Adrenal gland (tissue), 12 donors: Measurements from ENCODE around the gene PCNT. TPM values are rescaled to one million over a fixed set of nuclear protein-coding genes. Genes with fewer than 3 reads are reported as not detected.

Experiments used
- DNase-seq, 7 donors: peaks; one replicate each; pipeline ENCODE4 v3.0.0-alpha.2; 2019 to 2020
- H3K27ac ChIP-seq, 5 donors: fragments of 200-600 bp; sonication (generic) in 4 of 5; 1 replicate in 3 of 5; 2 replicates in 2 of 5; pipeline versions ENCODE4 v1.5.1 to v1.8.0; 2016 to 2020; ENCODE audit warnings: mild to moderate bottlenecking in 1 of 5
- H3K27me3 ChIP-seq: fragments of 200-600 bp; 2 replicates; pipeline ENCODE4 v1.8.0; 2021
- H3K36me3 ChIP-seq, 2 donors: fragments of 200-600 bp; replicated peaks in 1 of 2; 1 replicate in 1 of 2; 2 replicates in 1 of 2; pipeline versions ENCODE4 v1.5.1 to v1.8.0; 2018 to 2022
- H3K4me1 ChIP-seq, 2 donors: fragments of 200-600 bp; replicated peaks in 1 of 2; 1 replicate in 1 of 2; 2 replicates in 1 of 2; pipeline versions ENCODE4 v1.5.1 to v1.8.0; 2018 to 2021
- H3K4me3 ChIP-seq, 4 donors: fragments of 200-600 bp; sonication (generic) in 3 of 4; one replicate each; pipeline ENCODE4 v1.5.1; 2016 to 2018
- H3K9me3 ChIP-seq, 3 donors: fragments of 200-600 bp; sonication (generic) in 1 of 3; replicated peaks in 1 of 3; 1 replicate in 2 of 3; 2 replicates in 1 of 3; pipeline versions ENCODE4 v1.5.1 to v1.8.0; 2016 to 2021
- POLR2A ChIP-seq, 2 donors: fragments of 450-650 bp; IDR thresholded peaks; one replicate each; pipeline ENCODE4 v1.6.1; 2017; ENCODE audit warnings: antibody characterized with exemption in 2 of 2, mild to moderate bottlenecking in 2 of 2, moderate library complexity in 1 of 2
- WGBS, 4 donors: extraction: QIAGEN DNeasy Blood & Tissue Kit in 2 of 4; methylation state at CpG; one replicate each; pipeline versions ENCODE4 v1.1.5 to v1.1.7; 2013 to 2017; 5-methylcytosine and 5-hydroxymethylcytosine counted together
- intact Hi-C, 2 donors: fragments of 100-400 bp; cut with DNase I; formaldehyde crosslinking; loops; one replicate each; pipeline versions ENCODE4 v1.14.1 to v1.15.0; 2022 to 2023
- polyA plus RNA-seq, 3 donors: library from polyadenylated mRNA; stranded (reverse); fragments of 200-250 nt in 2 of 3; fragments of 350-450 nt in 1 of 3; fragmentation: Illumina TruSeq in 1 of 3; extraction: RNeasy Lipid Tissue Mini Kit (QIAGEN cat#74804) in 1 of 3; gene quantifications; one replicate each; pipeline ENCODE4 v1.2.3, GENCODE V29; 2013 to 2014
- total RNA-seq, 9 donors: library from RNA; depleted of rRNA in 4 of 9; stranded (reverse); fragments of >200 nt in 4 of 9; fragments of 120-200 nt in 1 of 9; fragmentation: NEBNext Ultra II Directional in 1 of 9; extraction: Animal tissue kit (Norgen Biotek cat#: 25700) in 1 of 9; gene quantifications; one replicate each; pipeline versions ENCODE4 v1.1.0 to v1.2.4, GENCODE V29; 2013 to 2023
- TF ChIP-seq, protein P1 (sequence below), 6 experiments: fragments of 450-650 bp in 4 of 6; fragments of 200-600 bp in 2 of 6; sonication (generic) in 1 of 6; IDR thresholded peaks; 1 replicate in 5 of 6; 2 replicates in 1 of 6; pipeline versions ENCODE4 v1.5.1 to v1.8.0; 2016 to 2021; ENCODE audit warnings: antibody characterized with exemption in 6 of 6, mild to moderate bottlenecking in 2 of 6, moderate library complexity in 1 of 6
- donor health status: healthy with polysubstance abuse.
- donor health status: Bipolar disorder and iron deficiency.
- donor health status: DM: yes; HTN: yes; CAD: no.
- donor health status: DM: no; HTN: no; CAD: no.
- donor health status: DM: no; HTN: no; CAD: no.
- donor health status: DM: yes; HTN: yes; CAD: no.

Gene PCNT
- total and polyA plus RNA-seq, 12 donors = 14.0 to 46.6 (median 30.4) TPM

DNA sequence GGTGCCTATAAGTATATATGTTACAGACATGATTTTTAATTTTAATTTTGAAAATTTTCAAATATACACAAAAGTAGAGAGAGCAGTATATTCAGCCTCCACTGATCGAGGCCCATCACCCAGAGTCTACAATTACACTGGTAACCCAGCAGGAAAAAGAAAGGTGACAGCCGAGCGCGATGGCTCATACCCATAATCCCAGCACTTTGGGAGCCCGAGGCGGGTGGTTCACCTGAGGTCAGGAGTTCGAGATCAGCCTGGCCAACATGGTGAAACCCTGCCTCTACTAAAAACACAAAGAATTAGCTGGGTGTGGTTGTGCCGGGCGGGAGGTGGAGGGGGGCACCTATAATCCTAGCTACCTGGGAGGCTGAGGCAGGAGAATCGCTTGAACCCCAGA is 36.4 kb upstream of the PCNT start:
- Histone ChIP-seq H3K27me3 (no peaks in the 10 kb centered on the region), H3K9me3 (no peaks in the 10 kb centered on the region), H3K4me3 (no peak overlapping the region), H3K36me3 (peaks cover 0 to 23% of the 10 kb centered on the region in 2 donors), H3K27ac (no peak overlapping the region), H3K4me1 (peaks cover 16 to 37% of the 10 kb centered on the region in 2 donors)
- 86 to 90% (median 89%) methylated on average over 8 to 10 of the region's 10 CpGs for WGBS, 4 donors
- TF ChIP-seq, protein P1, sequence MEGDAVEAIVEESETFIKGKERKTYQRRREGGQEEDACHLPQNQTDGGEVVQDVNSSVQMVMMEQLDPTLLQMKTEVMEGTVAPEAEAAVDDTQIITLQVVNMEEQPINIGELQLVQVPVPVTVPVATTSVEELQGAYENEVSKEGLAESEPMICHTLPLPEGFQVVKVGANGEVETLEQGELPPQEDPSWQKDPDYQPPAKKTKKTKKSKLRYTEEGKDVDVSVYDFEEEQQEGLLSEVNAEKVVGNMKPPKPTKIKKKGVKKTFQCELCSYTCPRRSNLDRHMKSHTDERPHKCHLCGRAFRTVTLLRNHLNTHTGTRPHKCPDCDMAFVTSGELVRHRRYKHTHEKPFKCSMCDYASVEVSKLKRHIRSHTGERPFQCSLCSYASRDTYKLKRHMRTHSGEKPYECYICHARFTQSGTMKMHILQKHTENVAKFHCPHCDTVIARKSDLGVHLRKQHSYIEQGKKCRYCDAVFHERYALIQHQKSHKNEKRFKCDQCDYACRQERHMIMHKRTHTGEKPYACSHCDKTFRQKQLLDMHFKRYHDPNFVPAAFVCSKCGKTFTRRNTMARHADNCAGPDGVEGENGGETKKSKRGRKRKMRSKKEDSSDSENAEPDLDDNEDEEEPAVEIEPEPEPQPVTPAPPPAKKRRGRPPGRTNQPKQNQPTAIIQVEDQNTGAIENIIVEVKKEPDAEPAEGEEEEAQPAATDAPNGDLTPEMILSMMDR (IDR thresholded peaks at IDR 0.05) = no peak
- intact Hi-C loops = no loop called here
- no peak for DNase-seq

DNA sequence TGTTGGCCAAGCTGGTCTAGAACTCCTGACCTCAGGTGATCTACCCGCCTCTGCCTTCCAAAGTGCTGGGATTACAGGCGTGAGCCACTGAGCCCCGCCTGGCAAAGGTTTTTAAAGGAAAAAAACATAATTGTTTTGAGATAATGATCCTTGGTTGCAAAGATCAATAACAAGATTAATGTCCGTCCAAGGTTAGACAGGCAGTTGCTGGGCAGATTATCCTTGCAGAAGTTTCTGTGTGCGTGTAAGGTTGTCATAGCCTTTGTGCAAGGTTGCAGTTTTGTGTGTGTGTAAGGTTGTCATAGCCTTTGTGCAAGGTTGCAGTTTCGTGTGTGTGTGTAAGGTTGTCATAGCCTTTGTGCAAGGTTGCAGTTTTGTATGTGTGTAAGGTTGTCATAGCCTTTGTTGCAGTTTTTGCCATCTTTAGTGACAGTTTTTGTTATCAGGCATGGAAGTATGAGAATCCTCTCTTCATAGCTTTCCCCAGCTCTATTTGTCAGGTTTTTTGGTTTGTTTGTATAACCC is 34.2 kb upstream of the PCNT start:
- no peak for TF ChIP-seq POLR2A (IDR thresholded peaks at IDR 0.05)
- TF ChIP-seq, protein P1 (IDR thresholded peaks at IDR 0.05) = no peak
- no peaks in the 10 kb centered on the region for H3K9me3 ChIP-seq
- H3K27me3 ChIP-seq = no peaks in the 10 kb centered on the region
- H3K4me3 ChIP-seq = no peak overlapping the region
- WGBS, 4 donors = 52 to 72% (median 57%) methylated on average over 6 of the region's 6 CpGs
- H3K4me1 ChIP-seq = peaks cover 10 to 15% of the 10 kb centered on the region in 2 donors
- intact Hi-C loops = no loop called here
- DNase-seq = no peak
- peaks cover 0 to 8% of the 10 kb centered on the region in 2 donors for H3K36me3 ChIP-seq
- H3K27ac ChIP-seq = no peak overlapping the region

DNA sequence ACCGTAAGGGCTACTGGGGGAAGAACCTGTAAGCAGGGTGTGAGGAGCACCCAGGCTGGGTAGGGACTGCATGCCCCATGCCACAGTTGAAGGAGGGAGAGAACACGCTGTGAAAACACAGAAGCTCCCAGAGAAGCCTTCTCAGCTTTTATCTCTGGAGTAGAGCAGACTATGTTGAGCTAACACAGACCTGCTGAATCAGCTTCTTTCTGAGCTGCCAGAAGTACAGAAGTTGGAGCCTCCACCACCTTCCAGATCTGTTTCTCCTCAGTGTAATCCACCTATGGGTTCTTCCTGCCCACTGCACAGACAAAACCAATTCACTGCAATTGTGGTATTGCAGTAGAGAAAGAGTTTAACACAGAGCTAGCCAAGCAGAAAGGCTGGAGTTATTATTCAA is 32.4 kb upstream of the PCNT start:
- Histone ChIP-seq H3K36me3 (peaks cover 0 to 8% of the 10 kb centered on the region in 2 donors), H3K4me3 (no peak overlapping the region), H3K27ac (no peak overlapping the region), H3K27me3 (no peaks in the 10 kb centered on the region), H3K9me3 (no peaks in the 10 kb centered on the region), H3K4me1 (peaks cover 5 to 7% of the 10 kb centered on the region in 2 donors)
- WGBS, 4 donors = 92 to 98% (median 95%) methylated on average over 2 of the region's 2 CpGs
- intact Hi-C loops = no loop called here
- TF ChIP-seq POLR2A (IDR thresholded peaks at IDR 0.05) = no peak
- TF ChIP-seq, protein P1 (IDR thresholded peaks at IDR 0.05) = no peak
- no peak for DNase-seq

DNA sequence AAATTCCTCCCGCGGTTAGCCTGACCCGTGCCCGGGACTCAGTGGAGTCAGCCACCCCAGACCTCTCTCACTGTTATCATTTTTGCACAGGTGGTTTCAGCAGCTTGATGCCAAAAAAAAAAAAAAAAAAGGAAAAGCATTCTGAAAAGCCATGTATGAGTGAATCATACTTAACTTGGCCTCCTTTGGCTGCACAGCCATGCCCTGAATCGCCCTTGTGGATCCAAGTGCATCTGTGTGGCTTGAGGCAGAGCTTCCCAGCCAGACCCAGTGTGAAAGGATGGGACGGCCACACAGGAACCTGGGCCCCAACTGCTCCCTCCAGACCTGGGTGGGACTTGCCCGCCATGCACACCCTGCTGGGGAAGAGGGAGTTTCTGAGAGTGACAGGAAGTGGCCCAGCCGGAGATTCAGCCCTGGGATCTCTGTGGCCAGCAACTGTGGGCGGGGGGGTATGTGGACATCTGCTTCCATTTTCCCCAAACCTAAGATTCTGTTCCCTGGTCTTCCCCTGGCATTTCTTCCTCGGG is 29.2 kb upstream of the PCNT start:
- no peaks in the 10 kb centered on the region for H3K9me3 ChIP-seq
- 53 to 69% (median 58%) methylated on average over 6 to 10 of the region's 10 CpGs for WGBS, 4 donors
- no peaks in the 10 kb centered on the region for H3K27me3 ChIP-seq
- H3K4me3 ChIP-seq = no peak overlapping the region
- TF ChIP-seq POLR2A (IDR thresholded peaks at IDR 0.05) = no peak
- TF ChIP-seq, protein P1 (IDR thresholded peaks at IDR 0.05) = no peak
- peaks cover 0 to 8% of the 10 kb centered on the region in 2 donors for H3K36me3 ChIP-seq
- DNase-seq = peak in 1 of 7 donors; percentile 44
- H3K4me1 ChIP-seq = no peaks in the 10 kb centered on the region
- peak overlapping the region in 1 of 5 donors; percentile 5 for H3K27ac ChIP-seq
- intact Hi-C loops = no loop called here
